ENCODE results near the gene DRD3.

DNA sequence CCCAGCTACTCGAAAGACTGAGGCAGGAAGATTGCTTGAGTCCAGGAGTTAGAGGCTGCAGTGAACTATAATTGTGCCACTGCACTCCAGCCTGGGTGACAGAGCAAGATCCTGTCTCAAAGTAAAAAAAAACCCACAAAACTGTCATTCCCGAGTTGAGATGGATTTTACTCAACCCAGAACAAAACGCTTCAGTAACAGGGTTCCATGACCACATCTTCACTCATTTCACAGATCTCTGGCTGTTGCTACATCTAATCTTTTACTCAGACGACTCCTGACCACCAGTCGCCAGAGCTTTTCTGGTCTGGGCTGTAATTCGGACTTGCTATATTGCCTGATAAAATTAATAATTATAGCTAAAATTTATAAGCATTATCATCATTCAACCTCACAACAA lies 2.4 kb downstream of the DRD3 start:
- TF ChIP-seq, protein P1, sequence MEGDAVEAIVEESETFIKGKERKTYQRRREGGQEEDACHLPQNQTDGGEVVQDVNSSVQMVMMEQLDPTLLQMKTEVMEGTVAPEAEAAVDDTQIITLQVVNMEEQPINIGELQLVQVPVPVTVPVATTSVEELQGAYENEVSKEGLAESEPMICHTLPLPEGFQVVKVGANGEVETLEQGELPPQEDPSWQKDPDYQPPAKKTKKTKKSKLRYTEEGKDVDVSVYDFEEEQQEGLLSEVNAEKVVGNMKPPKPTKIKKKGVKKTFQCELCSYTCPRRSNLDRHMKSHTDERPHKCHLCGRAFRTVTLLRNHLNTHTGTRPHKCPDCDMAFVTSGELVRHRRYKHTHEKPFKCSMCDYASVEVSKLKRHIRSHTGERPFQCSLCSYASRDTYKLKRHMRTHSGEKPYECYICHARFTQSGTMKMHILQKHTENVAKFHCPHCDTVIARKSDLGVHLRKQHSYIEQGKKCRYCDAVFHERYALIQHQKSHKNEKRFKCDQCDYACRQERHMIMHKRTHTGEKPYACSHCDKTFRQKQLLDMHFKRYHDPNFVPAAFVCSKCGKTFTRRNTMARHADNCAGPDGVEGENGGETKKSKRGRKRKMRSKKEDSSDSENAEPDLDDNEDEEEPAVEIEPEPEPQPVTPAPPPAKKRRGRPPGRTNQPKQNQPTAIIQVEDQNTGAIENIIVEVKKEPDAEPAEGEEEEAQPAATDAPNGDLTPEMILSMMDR (IDR thresholded peaks at IDR 0.05), result no peak
- TF ChIP-seq POLR2AphosphoS5 (IDR thresholded peaks at IDR 0.05) (no peak), POLR2A (IDR thresholded peaks at IDR 0.05) (no peak)
